OCI-LY3 (cell line): ENCODE results near the gene POLR2L.

ENCODE experiments used
- H2AFZ ChIP-seq: fragments of 200-600, 300-600 bp; shearing (Covaris generic); 2 replicates; pipeline ENCODE4 v1.6.0; 2014; ENCODE audit warnings: antibody characterized with exemption, low read depth, low read length
- H3K27ac ChIP-seq: fragments of 200-600, 300-600 bp; sonication (generic); 2 replicates; pipeline ENCODE4 v1.5.1; 2014; ENCODE audit warnings: mild to moderate bottlenecking, low read length, moderate library complexity, mixed read lengths
- H3K27me3 ChIP-seq: fragments of 200-600, 300-600 bp; sonication (generic); 2 replicates; pipeline ENCODE4 v1.6.1; 2014; ENCODE audit warnings: low read depth, low read length, mixed read lengths
- H3K36me3 ChIP-seq: fragments of 200-600, 300-600 bp; sonication (generic); replicated peaks from 2 replicates; pipeline ENCODE3; 2014; ENCODE audit warnings: low read depth, low read length, mixed read lengths
- H3K4me1 ChIP-seq: fragments of 300-600, 200-600 bp; sonication (generic); 2 replicates; pipeline ENCODE4 v1.6.1; 2014; ENCODE audit warnings: low read length, mixed read lengths
- H3K4me2 ChIP-seq: fragments of 200-600, 300-600 bp; sonication (generic); 2 replicates; pipeline ENCODE4 v1.6.1; 2014; ENCODE audit warnings: low read length, mixed read lengths
- H3K4me3 ChIP-seq: fragments of 300-600, 200-600 bp; sonication (generic); 2 replicates; pipeline ENCODE4 v1.5.1; 2014; ENCODE audit warnings: antibody characterized with exemption, mild to moderate bottlenecking, low read length, moderate library complexity
- H3K79me2 ChIP-seq: fragments of 300-600, 200-600 bp; shearing (Covaris generic); 2 replicates; pipeline ENCODE4 v1.6.1; 2014; ENCODE audit warnings: mild to moderate bottlenecking, low read length, mixed read lengths
- H3K9ac ChIP-seq: fragments of 300-600, 200-600 bp; shearing (Covaris generic); 2 replicates; pipeline ENCODE4 v1.6.0; 2014; ENCODE audit warnings: mild to moderate bottlenecking, low read length, moderate library complexity
- H3K9me3 ChIP-seq: fragments of 200-600, 300-600 bp; shearing (Covaris generic); 2 replicates; pipeline ENCODE4 v1.6.1; 2014; ENCODE audit warnings: low read length, mixed read lengths; ENCODE audit not compliant: insufficient read depth
- H4K20me1 ChIP-seq: fragments of 200-600, 300-600 bp; sonication (generic); 2 replicates; pipeline ENCODE4 v1.6.1; 2016; ENCODE audit warnings: low read length, mixed read lengths; ENCODE audit not compliant: insufficient read depth
- CTCF ChIP-seq: fragments of 200-600, 300-600 bp; sonication (generic); IDR thresholded peaks from 2 replicates; pipeline ENCODE4 v1.5.1; 2014; ENCODE audit warnings: antibody characterized with exemption, low read length, low read depth
- EZH2phosphoT487 ChIP-seq: fragments of 200-600 bp; shearing (Covaris generic); IDR thresholded peaks from 2 replicates; pipeline ENCODE4 v1.6.1; 2018; ENCODE audit warnings: antibody characterized with exemption, mixed run types, low read depth

The POLR2L gene

DNA sequence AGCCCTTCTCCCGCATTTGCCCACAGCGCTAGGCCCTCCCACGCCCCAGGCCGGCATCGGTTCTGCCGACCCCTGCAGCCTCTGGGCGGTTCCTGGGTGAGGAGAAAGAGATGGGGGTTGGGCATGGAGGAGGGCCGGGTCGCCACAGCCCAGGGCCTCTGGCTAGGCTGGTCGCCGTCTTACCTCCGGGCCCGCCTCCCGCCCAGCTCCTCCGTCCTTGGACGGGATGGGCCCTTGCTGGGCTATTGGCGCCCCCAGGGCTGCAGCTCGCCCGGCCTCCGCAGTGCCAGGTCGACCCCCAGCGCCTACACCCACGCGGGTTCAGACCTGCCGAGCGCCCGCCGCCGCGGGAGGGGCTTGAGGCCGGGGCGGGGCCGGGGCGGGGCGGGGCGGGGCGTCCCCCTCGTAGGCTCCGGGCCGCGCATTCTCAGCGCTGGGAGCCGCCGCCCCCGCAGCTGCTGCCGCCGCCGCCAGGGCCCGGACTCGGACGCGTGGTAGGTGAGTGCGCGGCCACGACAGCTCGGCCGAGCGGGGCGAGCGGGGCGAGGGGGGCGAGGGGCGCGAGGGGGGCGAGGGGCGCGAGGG lies 9.7 kb downstream of the POLR2L start, which contains the start of gene CD151:
Gene CD151 (plus strand): TSS at position 424 of the 585 bp plus-strand sequence. CDS start 3,118 bp downstream, outside the sequence.
- H4K20me1 ChIP-seq = peaks cover 8% of the 10 kb centered on the region; the same call in 1 of the 2 replicates
- no peaks in the 10 kb centered on the region for H3K9me3 ChIP-seq
- peak within 1 kb of the TSS; percentile 93 for H3K4me3 ChIP-seq
- H3K36me3 ChIP-seq = peaks cover 7% of the 10 kb centered on the region
- H3K4me2 ChIP-seq = peak within 1 kb of the TSS; percentile 99
- H3K9ac ChIP-seq = peak within 1 kb of the TSS; percentile 79
- H2AFZ ChIP-seq = no peak within 1 kb of the TSS
- H3K27ac ChIP-seq = peak within 1 kb of the TSS; percentile 10; the same call in 1 of the 2 replicates
- no peaks in the 10 kb centered on the region for H3K27me3 ChIP-seq
- TF ChIP-seq CTCF (no peak), EZH2phosphoT487 (no peak)
- H3K4me1 ChIP-seq = peaks cover 32% of the 10 kb centered on the region
- H3K79me2 ChIP-seq = peaks cover 9% of the 10 kb centered on the region

GRCh38 chr11:831961-832528 lies 10.3 kb downstream of the POLR2L start:
- Histone ChIP-seq H3K27me3 (no peaks in the 10 kb centered on the region), H4K20me1 (peaks cover 8% of the 10 kb centered on the region; the same call in 1 of the 2 replicates), H3K4me2 (peak overlapping the region; percentile 99), H3K4me3 (peak overlapping the region; percentile 93), H3K9ac (peak overlapping the region; percentile 76), H2AFZ (no peak overlapping the region), H3K79me2 (peaks cover 9% of the 10 kb centered on the region), H3K27ac (peak overlapping the region; percentile 1; the same call in 1 of the 2 replicates), H3K9me3 (no peaks in the 10 kb centered on the region), H3K4me1 (peaks cover 34% of the 10 kb centered on the region), H3K36me3 (peaks cover 1% of the 10 kb centered on the region)
- TF ChIP-seq EZH2phosphoT487 (no peak), CTCF (no peak)

DNA sequence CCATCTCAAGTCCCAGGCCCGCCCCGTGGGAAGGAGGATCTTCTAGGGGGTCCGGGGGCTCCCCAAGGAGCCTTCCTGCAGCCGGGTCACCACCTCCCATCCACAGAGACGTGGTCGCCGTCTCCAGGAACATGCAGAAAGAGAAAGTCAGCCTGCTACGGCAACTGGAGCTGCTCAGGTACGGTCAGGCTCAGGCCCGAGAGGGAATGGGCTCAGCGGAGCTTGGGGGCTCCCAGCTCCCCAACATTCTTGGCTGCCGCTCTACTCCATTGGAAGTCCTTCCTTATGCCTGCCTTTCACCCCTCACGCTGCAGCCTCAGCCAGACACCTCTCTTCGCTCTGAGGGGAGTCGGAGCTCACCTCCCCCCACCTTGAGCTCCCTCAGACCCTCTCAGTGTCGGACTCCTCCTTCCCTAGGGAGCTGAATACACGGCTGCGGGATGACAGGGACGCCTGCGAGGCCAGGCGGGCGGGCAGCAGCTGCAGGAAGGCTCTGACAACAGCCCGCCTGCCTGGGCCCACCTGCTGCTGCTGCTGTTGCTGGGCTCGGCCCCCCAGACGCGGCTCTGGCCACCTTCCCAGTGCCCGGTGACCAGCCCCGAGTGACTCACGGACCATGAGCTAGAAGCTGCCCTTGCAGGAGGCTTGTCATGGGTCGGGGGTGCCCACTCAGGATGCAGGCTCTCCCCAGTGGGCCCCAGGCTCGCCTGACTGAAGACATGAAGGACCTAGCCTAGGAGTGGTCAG lies 11.0 kb downstream of the POLR2L start:
- Histone ChIP-seq H3K4me2 (no peak overlapping the region), H4K20me1 (peaks cover 8% of the 10 kb centered on the region; the same call in 1 of the 2 replicates), H2AFZ (no peak overlapping the region), H3K79me2 (peaks cover 9% of the 10 kb centered on the region), H3K4me3 (peak overlapping the region; percentile 93; the same call in 1 of the 2 replicates), H3K4me1 (peaks cover 38% of the 10 kb centered on the region), H3K36me3 (no peaks in the 10 kb centered on the region), H3K27me3 (no peaks in the 10 kb centered on the region), H3K27ac (no peak overlapping the region), H3K9ac (no peak overlapping the region), H3K9me3 (no peaks in the 10 kb centered on the region)
- TF ChIP-seq EZH2phosphoT487 (no peak), CTCF (no peak)
